GM18951 (cell line): Measurements from ENCODE around the gene RAB42.
A peak's percentile ranks its signal among the peaks of the same experiment; 100 is the strongest.
"Not testable (repeated sequence)": the region's sequence is repeated elsewhere in the genome, so short reads cannot be mapped to it uniquely, and the experiment has no call there.

Experiments used
- POLR2A ChIP-seq: IDR thresholded peaks from 4 replicates; pipeline ENCODE4 v1.6.1; 2011; ENCODE audit warnings: mild to moderate bottlenecking; ENCODE audit not compliant: insufficient read length, insufficient read depth; ENCODE audit errors: extremely low read depth
- in situ Hi-C: fragments of 300-500 bp; cut with MboI; formaldehyde crosslinking; loops from one replicate; pipeline ENCODE4 v1.12.0; 2022; ENCODE audit warnings: low sequenced_read_pairs, mixed read lengths, inconsistent platforms; ENCODE audit not compliant: unreplicated experiment

Gene RAB42

GRCh38 chr1:28577738-28578536, 14.1 kb upstream of the RAB42 start:
- in situ Hi-C loops, result no loop called here
- peak; percentile 18 for TF ChIP-seq POLR2A

GRCh38 chr1:28578696-28579218, 13.3 kb upstream of the RAB42 start:
- in situ Hi-C loops, result no loop called here
- no peak for TF ChIP-seq POLR2A

GRCh38 chr1:28579401-28579800, 12.7 kb upstream of the RAB42 start:
- TF ChIP-seq POLR2A, result no peak
- in situ Hi-C loops, result no loop called here

GRCh38 chr1:28580722-28581530, 11.1 kb upstream of the RAB42 start:
- no peak for TF ChIP-seq POLR2A
- in situ Hi-C loops, result no loop called here

GRCh38 chr1:28581531-28582247, 10.4 kb upstream of the RAB42 start:
- TF ChIP-seq POLR2A, result peak; percentile 100

DNA sequence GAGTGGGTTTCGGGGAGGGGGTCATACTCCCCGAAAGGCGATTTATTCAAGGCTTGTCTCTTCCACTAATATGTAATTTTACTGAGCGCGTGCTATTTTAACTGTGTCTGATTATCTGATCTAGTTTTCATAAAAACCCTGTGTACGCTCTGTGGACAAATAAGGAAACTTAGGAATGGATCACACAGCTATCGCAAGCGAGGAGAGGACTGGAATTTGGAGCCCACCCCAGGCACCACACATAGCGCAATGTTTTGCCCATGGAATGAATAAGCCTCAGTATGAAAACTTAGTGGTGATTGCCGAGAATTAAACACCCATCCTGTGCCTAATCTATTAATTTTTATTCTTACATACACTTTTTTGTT, 9.8 kb upstream of the RAB42 start:
- TF ChIP-seq POLR2A, result no peak
- in situ Hi-C loops, result no loop called here

More at GRCh38 chr1:28581531-28582247, 10.4 kb upstream of the RAB42 start:
- in situ Hi-C loops, result no loop called here

GRCh38 chr1:28586585-28587391, 5.3 kb upstream of the RAB42 start:
- in situ Hi-C loops, result not testable (repeated sequence)

DNA sequence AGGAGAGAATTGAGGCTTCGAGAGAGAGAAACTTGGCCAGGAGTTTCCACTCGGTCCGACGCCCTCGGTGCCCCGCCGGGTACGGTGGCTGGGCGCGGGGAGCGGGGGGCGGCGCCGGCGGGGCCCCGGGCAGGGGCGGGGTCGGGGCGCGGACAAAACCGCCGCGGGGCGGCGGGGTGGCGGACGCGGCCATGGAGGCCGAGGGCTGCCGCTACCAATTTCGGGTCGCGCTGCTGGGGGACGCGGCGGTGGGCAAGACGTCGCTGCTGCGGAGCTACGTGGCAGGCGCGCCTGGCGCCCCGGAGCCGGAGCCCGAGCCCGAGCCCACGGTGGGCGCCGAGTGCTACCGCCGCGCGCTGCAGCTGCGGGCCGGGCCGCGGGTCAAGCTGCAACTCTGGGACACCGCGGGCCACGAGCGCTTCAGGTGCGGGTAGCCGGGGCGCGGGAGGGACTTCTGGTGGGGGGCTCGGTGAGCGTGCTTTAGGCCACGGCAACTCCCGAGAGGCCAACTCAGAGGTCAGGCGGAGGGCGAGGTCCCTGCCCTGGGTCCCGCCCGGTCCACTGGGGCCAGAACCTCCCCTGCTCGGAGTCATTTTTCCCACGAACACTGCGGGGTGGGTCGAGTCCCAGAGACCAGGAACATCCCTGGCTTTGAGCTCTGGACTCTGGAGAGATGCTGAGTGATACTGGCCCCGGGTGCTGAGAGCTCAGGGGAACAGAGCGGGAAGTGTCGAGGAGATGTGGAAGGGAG, 431 bp downstream of the RAB42 start:
- TF ChIP-seq POLR2A, result peak; percentile 36
- in situ Hi-C loops, result no loop called here

- in situ Hi-C loops, result not testable (repeated sequence)
These were observed 1.9 kb downstream of the RAB42 start for GRCh38 chr1:28593988-28594356.

DNA sequence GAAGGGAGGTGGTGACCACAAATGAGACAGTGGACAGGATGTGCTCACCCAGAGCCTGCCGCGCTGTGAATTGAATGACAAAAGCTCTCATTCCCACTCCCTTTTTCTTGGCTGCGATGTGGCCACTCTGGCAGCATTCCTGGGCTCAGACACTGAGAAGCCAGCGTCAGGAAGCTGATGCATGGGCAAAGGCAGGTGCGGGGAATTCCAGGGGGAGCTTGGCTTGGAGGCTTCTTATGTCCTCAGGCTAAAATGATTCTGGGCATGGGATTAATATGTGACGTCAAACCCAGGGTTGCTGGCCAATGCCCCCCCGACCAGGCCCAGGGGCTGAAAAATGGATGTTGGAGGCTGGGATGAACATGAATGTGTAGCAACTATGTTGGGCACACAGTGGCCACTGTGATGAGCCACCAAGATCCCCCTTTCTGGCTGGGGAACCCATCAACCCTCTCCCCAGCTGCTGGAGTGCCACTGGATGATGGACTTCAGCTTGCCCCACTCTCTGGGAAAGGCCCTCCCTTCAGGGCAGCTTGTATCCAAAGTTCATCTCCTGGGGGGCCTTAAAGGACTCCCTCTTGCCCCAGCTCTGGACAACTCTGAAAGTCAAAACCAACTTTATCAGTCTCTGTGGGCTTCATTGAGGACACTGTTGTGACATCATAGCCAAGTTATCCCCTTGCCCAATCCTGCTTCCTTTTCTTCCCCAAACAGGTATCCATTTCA, 2.8 kb downstream of the RAB42 start:
- in situ Hi-C loops, result not testable (repeated sequence)

GRCh38 chr1:28595412-28596191, 3.5 kb downstream of the RAB42 start:
- in situ Hi-C loops, result no loop called here
- TF ChIP-seq POLR2A, result no peak

GRCh38 chr1:28596276-28596675, 4.2 kb downstream of the RAB42 start:
- in situ Hi-C loops, result not testable (repeated sequence)
